GM21367 (cell line): ENCODE results near the gene ITGB5.
"Not testable (repeated sequence)": the region's sequence is repeated elsewhere in the genome, so short reads cannot be mapped to it uniquely, and the experiment has no call there.

Experiments used
- ATAC-seq: cut with Tn5 transposase; IDR thresholded peaks from one replicate; pipeline ENCODE4 v1.9.1; 2021; ENCODE audit not compliant: unreplicated experiment

Gene ITGB5

GRCh38 chr3:124791639-124792151, 95.5 kb downstream of the ITGB5 start:
- ATAC-seq = no peak

GRCh38 chr3:124791142-124791541, 96.0 kb downstream of the ITGB5 start:
- no peak for ATAC-seq

GRCh38 chr3:124789103-124789502, 98.1 kb downstream of the ITGB5 start:
- ATAC-seq = not testable (repeated sequence)

GRCh38 chr3:124788254-124788745, 98.9 kb downstream of the ITGB5 start:
- no peak for ATAC-seq

GRCh38 chr3:124787476-124788195, 99.5 kb downstream of the ITGB5 start:
- no peak for ATAC-seq

GRCh38 chr3:124786511-124787241, 100.5 kb downstream of the ITGB5 start:
- no peak for ATAC-seq

GRCh38 chr3:124785973-124786372, 101.2 kb downstream of the ITGB5 start:
- no peak for ATAC-seq

- ATAC-seq = no peak
Observed at GRCh38 chr3:124784686-124785382, 102.3 kb downstream of the ITGB5 start.

- no peak for ATAC-seq
Observed at GRCh38 chr3:124783696-124784095, 103.5 kb downstream of the ITGB5 start.

- ATAC-seq = not testable (repeated sequence)
Observed at GRCh38 chr3:124782377-124782712, 104.8 kb downstream of the ITGB5 start.

- no peak for ATAC-seq
Observed at GRCh38 chr3:124781476-124782376, 105.4 kb downstream of the ITGB5 start.

- ATAC-seq = no peak
Observed at GRCh38 chr3:124780761-124781475, 106.2 kb downstream of the ITGB5 start.

- ATAC-seq = no peak
Observed at GRCh38 chr3:124780356-124780755, 106.8 kb downstream of the ITGB5 start.

- ATAC-seq = no peak
Observed at GRCh38 chr3:124779751-124780191, 107.4 kb downstream of the ITGB5 start.

- ATAC-seq = no peak
Observed at GRCh38 chr3:124779116-124779515, 108.0 kb downstream of the ITGB5 start.

GRCh38 chr3:124777762-124778470, 109.2 kb downstream of the ITGB5 start:
- ATAC-seq = no peak

GRCh38 chr3:124776856-124777255, 110.3 kb downstream of the ITGB5 start:
- ATAC-seq = no peak

- no peak for ATAC-seq
Observed at GRCh38 chr3:124775877-124776276, 111.3 kb downstream of the ITGB5 start.

GRCh38 chr3:124774841-124775402, 112.2 kb downstream of the ITGB5 start:
- no peak for ATAC-seq
